ENCODE measurements around the gene PDCL3.

DNA sequence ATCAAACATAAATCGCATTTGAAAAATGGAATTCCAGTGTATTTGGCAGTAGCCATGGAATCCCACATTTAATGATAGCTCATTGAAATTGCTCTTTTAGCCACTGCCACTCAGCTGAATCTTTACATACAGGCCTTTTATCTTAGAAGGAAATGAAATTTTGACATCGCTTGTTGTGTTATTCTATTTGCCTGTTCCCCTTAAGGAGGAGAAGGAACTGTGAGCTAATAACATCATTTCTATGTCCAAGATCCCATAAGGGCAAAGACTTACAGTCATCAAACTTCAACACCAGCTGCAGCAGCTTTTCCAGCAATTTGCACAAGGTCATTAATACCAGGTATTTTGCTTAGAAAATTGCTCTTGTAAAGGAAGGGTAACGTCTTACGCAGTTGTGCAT lies 6.0 kb upstream of the PDCL3 start:
- TF ChIP-seq CTCF (IDR thresholded peaks at IDR 0.05) (no peak), POLR2A (IDR thresholded peaks at IDR 0.05) (no peak)
